ENCODE data around the gene PCDHGB7.
"Not testable (repeated sequence)": the region's sequence is repeated elsewhere in the genome, so short reads cannot be mapped to it uniquely, and the experiment has no call there.

Gene PCDHGB7

GRCh38 chr5:141432308-141432707 lies 14.8 kb downstream of the PCDHGB7 start:
- not testable (repeated sequence) for H3K79me2 ChIP-seq (ENCODE audit: control insufficient read depth, insufficient read depth, low read length, unreplicated experiment); H3K4me1 ChIP-seq (ENCODE audit: control insufficient read depth, insufficient read depth, low read length, unreplicated experiment); H2AFZ ChIP-seq (ENCODE audit: low read length, unreplicated experiment); H3K36me3 ChIP-seq (ENCODE audit: insufficient read depth, low read length); H3K27ac ChIP-seq (ENCODE audit: low read depth, low read length)
- H3K4me3 ChIP-seq (ENCODE audit: low read depth, low read length) = 0 out of 2 replicates have a peak overlapping the region, but pooled peaks have one; percentile 70
- H3K27me3 ChIP-seq (ENCODE audit: insufficient read depth, low read length) = peaks cover 10% of the 10 kb centered on the region; the same call in 1 of the 2 replicates

GRCh38 chr5:141432726-141433125 lies 15.2 kb downstream of the PCDHGB7 start:
- not testable (repeated sequence) for H3K36me3 ChIP-seq (ENCODE audit: insufficient read depth, low read length); H3K27ac ChIP-seq (ENCODE audit: low read depth, low read length); H3K79me2 ChIP-seq (ENCODE audit: control insufficient read depth, insufficient read depth, low read length, unreplicated experiment); H3K4me1 ChIP-seq (ENCODE audit: control insufficient read depth, insufficient read depth, low read length, unreplicated experiment); H2AFZ ChIP-seq (ENCODE audit: low read length, unreplicated experiment); H3K4me3 ChIP-seq (ENCODE audit: low read depth, low read length)
- peaks cover 10% of the 10 kb centered on the region; the same call in 1 of the 2 replicates for H3K27me3 ChIP-seq (ENCODE audit: insufficient read depth, low read length)

- H3K79me2 ChIP-seq (ENCODE audit: control insufficient read depth, insufficient read depth, low read length, unreplicated experiment) = no peaks in the 10 kb centered on the region
- H3K27ac ChIP-seq (ENCODE audit: low read depth, low read length) = no peak overlapping the region
- no peaks in the 10 kb centered on the region for H3K4me1 ChIP-seq (ENCODE audit: control insufficient read depth, insufficient read depth, low read length, unreplicated experiment)
- no peaks in the 10 kb centered on the region for H3K36me3 ChIP-seq (ENCODE audit: insufficient read depth, low read length)
- peaks cover 10% of the 10 kb centered on the region; the same call in 1 of the 2 replicates for H3K27me3 ChIP-seq (ENCODE audit: insufficient read depth, low read length)
- no peak overlapping the region for H3K4me3 ChIP-seq (ENCODE audit: low read depth, low read length)
- H2AFZ ChIP-seq (ENCODE audit: low read length, unreplicated experiment) = no peak overlapping the region
Measured at GRCh38 chr5:141434006-141434405, 16.5 kb downstream of the PCDHGB7 start.

- Histone ChIP-seq H3K36me3 (ENCODE audit: insufficient read depth, low read length) (no peaks in the 10 kb centered on the region), H3K4me1 (ENCODE audit: control insufficient read depth, insufficient read depth, low read length, unreplicated experiment) (no peaks in the 10 kb centered on the region), H2AFZ (ENCODE audit: low read length, unreplicated experiment) (no peak overlapping the region), H3K27me3 (ENCODE audit: insufficient read depth, low read length) (no peaks in the 10 kb centered on the region; the same call in 1 of the 2 replicates), H3K27ac (ENCODE audit: low read depth, low read length) (no peak overlapping the region), H3K79me2 (ENCODE audit: control insufficient read depth, insufficient read depth, low read length, unreplicated experiment) (no peaks in the 10 kb centered on the region), H3K4me3 (ENCODE audit: low read depth, low read length) (no peak overlapping the region)
Measured at GRCh38 chr5:141437221-141437620, 19.7 kb downstream of the PCDHGB7 start.

- Histone ChIP-seq H3K79me2 (ENCODE audit: control insufficient read depth, insufficient read depth, low read length, unreplicated experiment) (no peaks in the 10 kb centered on the region), H3K36me3 (ENCODE audit: insufficient read depth, low read length) (no peaks in the 10 kb centered on the region), H3K4me3 (ENCODE audit: low read depth, low read length) (no peak overlapping the region), H2AFZ (ENCODE audit: low read length, unreplicated experiment) (no peak overlapping the region), H3K4me1 (ENCODE audit: control insufficient read depth, insufficient read depth, low read length, unreplicated experiment) (no peaks in the 10 kb centered on the region), H3K27me3 (ENCODE audit: insufficient read depth, low read length) (no peaks in the 10 kb centered on the region), H3K27ac (ENCODE audit: low read depth, low read length) (no peak overlapping the region)
Measured at GRCh38 chr5:141439411-141440141, 22.1 kb downstream of the PCDHGB7 start.

GRCh38 chr5:141440341-141440740 lies 22.9 kb downstream of the PCDHGB7 start:
- Histone ChIP-seq H3K36me3 (ENCODE audit: insufficient read depth, low read length) (no peaks in the 10 kb centered on the region), H3K4me1 (ENCODE audit: control insufficient read depth, insufficient read depth, low read length, unreplicated experiment) (no peaks in the 10 kb centered on the region), H3K27ac (ENCODE audit: low read depth, low read length) (no peak overlapping the region), H3K4me3 (ENCODE audit: low read depth, low read length) (no peak overlapping the region), H3K27me3 (ENCODE audit: insufficient read depth, low read length) (no peaks in the 10 kb centered on the region), H3K79me2 (ENCODE audit: control insufficient read depth, insufficient read depth, low read length, unreplicated experiment) (no peaks in the 10 kb centered on the region), H2AFZ (ENCODE audit: low read length, unreplicated experiment) (no peak overlapping the region)

- Histone ChIP-seq H3K27me3 (ENCODE audit: insufficient read depth, low read length) (no peaks in the 10 kb centered on the region), H3K4me1 (ENCODE audit: control insufficient read depth, insufficient read depth, low read length, unreplicated experiment) (no peaks in the 10 kb centered on the region), H3K36me3 (ENCODE audit: insufficient read depth, low read length) (no peaks in the 10 kb centered on the region), H3K79me2 (ENCODE audit: control insufficient read depth, insufficient read depth, low read length, unreplicated experiment) (no peaks in the 10 kb centered on the region), H2AFZ (ENCODE audit: low read length, unreplicated experiment) (no peak overlapping the region), H3K27ac (ENCODE audit: low read depth, low read length) (no peak overlapping the region), H3K4me3 (ENCODE audit: low read depth, low read length) (no peak overlapping the region)
Measured at GRCh38 chr5:141441571-141442170, 24.2 kb downstream of the PCDHGB7 start.

- no peaks in the 10 kb centered on the region for H3K4me1 ChIP-seq (ENCODE audit: control insufficient read depth, insufficient read depth, low read length, unreplicated experiment)
- no peaks in the 10 kb centered on the region for H3K36me3 ChIP-seq (ENCODE audit: insufficient read depth, low read length)
- H2AFZ ChIP-seq (ENCODE audit: low read length, unreplicated experiment) = no peak overlapping the region
- H3K27me3 ChIP-seq (ENCODE audit: insufficient read depth, low read length) = no peaks in the 10 kb centered on the region
- no peak overlapping the region for H3K27ac ChIP-seq (ENCODE audit: low read depth, low read length)
- no peaks in the 10 kb centered on the region for H3K79me2 ChIP-seq (ENCODE audit: control insufficient read depth, insufficient read depth, low read length, unreplicated experiment)
- H3K4me3 ChIP-seq (ENCODE audit: low read depth, low read length) = no peak overlapping the region
Measured at GRCh38 chr5:141465351-141465750, 47.9 kb downstream of the PCDHGB7 start.

All from ACC112 (cell line).